Measurements from ENCODE around the gene HSBP1. TPM values are rescaled to one million over a fixed set of nuclear protein-coding genes. Genes with fewer than 3 reads are reported as not detected.

HSBP1 gene
- total and polyA plus RNA-seq, 2 of the 13 experiments (the other 11 are each of a cell fraction or from before 2014, with no cell fraction given), result 249 to 292 TPM

- TF ChIP-seq DMTF1 (CRISPR knock-in tag; IDR thresholded peaks at IDR 0.05) (no peak), HOXA7 (CRISPR knock-in tag; IDR thresholded peaks at IDR 0.05) (no peak), SP2 (CRISPR knock-in tag; IDR thresholded peaks at IDR 0.05) (no peak), ZNF234 (CRISPR knock-in tag; conservative IDR thresholded peaks at IDR 0.05) (no peak), ZNF546 (CRISPR knock-in tag; conservative IDR thresholded peaks at IDR 0.05) (no peak), MYC (CRISPR knock-in tag; IDR thresholded peaks at IDR 0.05; ENCODE audit: borderline replicate concordance) (no peak), FOXA3 (CRISPR knock-in tag; IDR thresholded peaks at IDR 0.05) (peak; percentile 63; the same call in 1 of the 2 replicates), IKZF1 (IDR thresholded peaks at IDR 0.05) (no peak), TBP (CRISPR knock-in tag; IDR thresholded peaks at IDR 0.05) (no peak), SMAD3 (CRISPR knock-in tag; IDR thresholded peaks at IDR 0.05) (peak; percentile 71; the same call in 1 of the 2 replicates), ZNF3 (CRISPR knock-in tag; IDR thresholded peaks at IDR 0.05) (no peak), ZBTB10 (CRISPR knock-in tag; IDR thresholded peaks at IDR 0.05; ENCODE audit: borderline replicate concordance) (peak; percentile 80; the same call in 1 of the 2 replicates), ATM (IDR thresholded peaks at IDR 0.05; ENCODE audit: borderline replicate concordance) (no peak), ZNF460 (CRISPR knock-in tag; IDR thresholded peaks at IDR 0.05; ENCODE audit: borderline replicate concordance) (no peak), ZKSCAN1 (IDR thresholded peaks at IDR 0.05; ENCODE audit: low read length) (no peak), ZNF839 (CRISPR knock-in tag; IDR thresholded peaks at IDR 0.05; ENCODE audit: borderline replicate concordance) (no peak), TFAP4 (IDR thresholded peaks at IDR 0.05; ENCODE audit: borderline replicate concordance, low read depth) (peak; percentile 100), ZNF639 (CRISPR knock-in tag; conservative IDR thresholded peaks at IDR 0.05) (no peak), ZNF576 (CRISPR knock-in tag; IDR thresholded peaks at IDR 0.05) (no peak), MLLT10 (CRISPR knock-in tag; IDR thresholded peaks at IDR 0.05) (no peak), ZNF468 (CRISPR knock-in tag; IDR thresholded peaks at IDR 0.05) (no peak), KAT8 (CRISPR knock-in tag; IDR thresholded peaks at IDR 0.05) (peak; percentile 55; the same call in 1 of the 2 replicates), ZNF501 (CRISPR knock-in tag; IDR thresholded peaks at IDR 0.05) (no peak), REXO4 (CRISPR knock-in tag; IDR thresholded peaks at IDR 0.05; ENCODE audit: borderline replicate concordance) (no peak)
These were observed 6.3 kb downstream of the HSBP1 start (continued) for GRCh38 chr16:83813823-83814658.
